Right hindlimb (tissue), 1 donor: ENCODE results near the gene CTNND2.

Experiments used
- DNase-seq: peaks from one replicate; pipeline ENCODE4 v3.0.0-alpha.2; 2018

CTNND2 gene

DNA sequence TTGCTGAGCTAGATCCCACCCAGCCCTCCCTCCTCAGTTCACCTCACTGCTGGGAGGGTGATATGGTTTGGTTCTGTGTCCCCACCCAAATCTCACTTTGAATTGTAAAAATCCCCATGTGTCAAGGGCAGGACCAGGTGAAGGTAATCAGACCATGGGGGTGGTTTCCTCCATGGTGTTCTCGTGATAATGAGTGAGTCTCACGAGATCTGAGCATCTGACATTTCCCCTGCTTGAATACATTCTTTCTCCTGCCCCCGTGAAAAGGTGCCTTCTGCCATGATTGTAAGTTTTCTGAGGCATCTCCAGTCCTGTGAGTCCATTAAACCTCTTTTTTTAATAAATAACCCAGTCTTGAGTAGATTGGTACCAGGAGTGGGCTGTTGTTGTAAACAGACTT lies 673.4 kb downstream of the CTNND2 start:
- DNase-seq: no peak

DNA sequence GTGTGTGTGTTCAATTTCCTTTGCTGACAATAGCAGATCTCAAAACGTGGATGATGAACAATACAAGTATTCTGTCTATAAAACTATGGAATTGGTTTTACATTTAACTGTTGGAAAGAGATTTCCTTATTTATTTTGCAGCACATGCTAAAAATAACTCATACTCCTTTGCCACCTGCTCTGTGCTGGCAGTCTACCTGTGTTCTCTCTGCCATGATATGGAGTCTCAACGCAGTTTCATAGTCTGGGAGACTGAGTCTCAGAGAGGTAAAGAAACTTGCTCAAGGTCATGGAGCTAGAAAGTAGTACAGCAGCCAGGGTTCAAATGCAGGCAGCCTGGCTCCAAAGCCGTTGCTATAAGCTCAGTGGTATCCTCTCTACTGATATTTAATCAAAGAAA lies 677.2 kb downstream of the CTNND2 start:
- DNase-seq: no peak

DNA sequence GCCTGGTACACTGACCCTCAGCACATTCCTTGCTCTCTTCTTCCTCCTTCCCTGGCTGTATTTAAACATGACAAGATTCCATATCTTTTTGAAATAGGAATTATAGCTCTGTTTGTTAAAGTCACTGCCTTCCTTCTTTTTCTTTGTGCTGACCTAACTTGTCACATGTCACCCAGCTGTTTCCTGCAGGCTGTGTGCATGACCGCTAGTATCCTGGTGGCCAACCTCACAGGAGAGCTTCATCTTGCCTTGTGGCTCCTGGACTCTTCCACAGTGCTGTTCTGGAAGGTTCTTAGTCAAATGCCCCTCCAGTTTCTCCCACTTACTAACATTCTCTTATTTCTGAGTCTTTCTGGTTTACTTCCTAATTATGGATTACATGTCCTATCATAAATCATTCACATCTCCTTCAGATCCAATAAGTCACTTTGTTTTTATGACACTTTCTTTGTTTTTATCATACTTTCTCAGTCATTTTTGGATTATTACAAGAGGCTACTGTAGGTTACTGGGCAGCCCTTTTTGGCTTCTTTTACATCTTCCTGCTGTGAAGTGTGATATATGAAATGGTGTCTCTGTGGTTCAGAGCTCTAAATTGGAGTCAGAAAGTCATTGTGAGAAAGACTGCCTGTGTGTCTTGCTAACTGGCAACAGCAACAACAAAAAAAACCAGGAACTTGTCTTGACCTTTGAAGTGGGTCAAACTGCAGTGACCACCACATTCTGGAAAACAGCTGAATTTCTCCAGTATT lies 679.6 kb downstream of the CTNND2 start:
- no peak for DNase-seq

DNA sequence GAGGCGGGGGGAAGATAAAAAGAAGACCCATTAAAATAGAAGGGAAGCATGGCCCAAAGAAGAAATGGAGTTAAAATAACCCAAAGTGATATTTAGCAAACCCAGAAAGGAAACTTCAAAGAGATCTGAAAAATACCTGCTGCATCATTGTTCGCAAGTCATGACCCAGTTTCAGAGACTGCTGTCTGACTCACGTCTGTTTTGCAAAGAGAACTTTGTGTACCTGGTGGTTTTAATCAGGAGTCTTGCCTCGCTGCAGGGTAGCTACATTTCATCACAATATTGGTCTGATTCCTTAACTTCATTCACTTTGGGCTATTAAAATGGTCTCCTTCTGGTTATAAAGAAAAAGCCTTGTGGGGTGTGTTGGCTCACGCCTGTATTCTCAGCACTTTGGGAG lies 682.1 kb downstream of the CTNND2 start:
- no peak for DNase-seq

DNA sequence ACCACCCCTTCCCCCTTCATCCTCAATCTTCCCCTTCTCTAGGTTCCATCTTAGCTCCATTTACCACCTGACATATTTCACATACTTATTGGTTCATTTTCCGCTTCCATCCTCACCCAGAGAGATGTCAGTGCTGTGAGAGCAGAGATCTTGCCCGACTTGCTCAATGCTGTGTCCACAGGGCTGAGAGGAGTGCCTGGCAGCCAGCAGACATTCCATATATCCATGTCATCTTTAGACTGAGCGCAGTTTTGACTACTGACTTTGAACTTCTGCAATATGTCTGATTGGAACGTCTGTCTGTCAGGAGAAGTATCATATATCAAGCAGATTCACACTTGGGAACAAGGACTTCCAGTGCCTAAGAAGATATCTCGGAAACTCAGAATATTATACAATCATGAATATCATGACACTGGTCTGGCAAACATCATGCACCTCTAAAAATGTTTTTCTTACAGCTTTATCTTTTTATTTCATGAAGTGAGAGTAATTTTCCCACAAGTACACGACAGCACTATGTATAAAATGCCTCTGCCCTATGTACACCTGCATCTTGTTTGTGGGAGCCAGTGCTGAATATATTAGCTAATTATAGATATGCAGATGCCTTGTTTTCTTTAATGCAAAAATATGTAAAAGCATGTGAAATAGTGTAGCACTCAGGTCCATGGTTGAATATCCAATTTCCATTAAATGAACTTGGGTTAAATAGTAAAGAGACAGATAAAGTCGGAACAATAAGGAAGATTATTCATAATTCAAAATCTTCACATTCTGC lies 689.2 kb downstream of the CTNND2 start:
- DNase-seq: no peak

DNA sequence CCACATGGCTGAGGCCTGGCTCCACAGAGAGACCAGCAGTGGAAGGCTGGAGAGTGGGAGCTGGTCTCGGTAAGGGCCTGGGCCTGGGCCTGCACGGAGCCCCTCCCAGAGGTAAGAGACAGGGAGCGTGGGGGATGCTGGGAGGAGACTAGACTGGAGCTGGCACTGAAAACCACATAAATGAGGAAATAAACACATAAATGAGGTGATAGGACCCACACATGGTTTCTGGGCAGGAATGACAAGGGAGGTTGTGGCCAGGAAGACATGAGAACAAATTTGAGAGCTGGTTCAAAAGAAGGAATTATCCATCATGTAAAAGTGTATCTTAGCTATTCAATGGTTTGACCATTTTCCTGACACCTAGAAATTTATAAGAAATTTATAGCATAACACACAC lies 691.5 kb downstream of the CTNND2 start:
- DNase-seq: no peak

DNA sequence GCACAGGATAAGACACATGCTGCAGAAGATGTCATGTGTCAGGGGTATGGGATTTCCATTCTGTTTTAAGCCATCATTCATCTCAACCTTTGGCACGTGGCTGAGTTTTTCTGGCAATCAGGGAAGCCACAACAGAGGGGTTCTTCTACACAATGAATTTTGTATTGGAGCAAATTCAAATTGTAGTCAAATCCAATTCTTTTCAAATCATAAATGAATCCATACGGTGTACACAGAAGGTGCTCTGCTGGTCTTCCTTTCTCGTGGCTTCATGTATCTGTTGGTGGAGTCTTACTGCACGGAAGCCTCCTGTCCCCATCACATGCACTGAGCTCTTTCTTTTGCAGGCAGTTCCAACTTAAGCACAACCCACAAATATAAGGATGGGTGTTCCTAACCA lies 706.5 kb downstream of the CTNND2 start:
- DNase-seq: no peak

DNA sequence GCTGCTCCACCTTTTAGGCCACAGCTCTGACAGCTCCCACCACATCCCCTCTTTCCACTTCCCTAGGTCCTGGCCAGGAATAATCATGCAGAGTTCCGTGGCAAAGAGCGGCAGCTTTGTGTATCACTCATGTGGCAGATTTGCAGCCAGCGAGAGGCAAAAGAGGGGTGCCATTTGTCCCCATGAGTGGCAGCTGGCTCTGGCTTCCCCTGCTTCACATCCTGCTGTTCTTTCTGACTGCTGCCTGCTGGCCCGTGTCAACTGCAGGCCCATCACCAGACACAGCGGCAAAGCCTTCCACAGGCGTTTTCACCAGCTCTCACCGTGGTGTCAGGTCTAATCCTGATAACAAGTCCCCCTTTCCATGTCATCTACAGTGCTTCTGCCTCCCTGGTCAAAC lies 712.6 kb downstream of the CTNND2 start:
- DNase-seq: no peak

DNA sequence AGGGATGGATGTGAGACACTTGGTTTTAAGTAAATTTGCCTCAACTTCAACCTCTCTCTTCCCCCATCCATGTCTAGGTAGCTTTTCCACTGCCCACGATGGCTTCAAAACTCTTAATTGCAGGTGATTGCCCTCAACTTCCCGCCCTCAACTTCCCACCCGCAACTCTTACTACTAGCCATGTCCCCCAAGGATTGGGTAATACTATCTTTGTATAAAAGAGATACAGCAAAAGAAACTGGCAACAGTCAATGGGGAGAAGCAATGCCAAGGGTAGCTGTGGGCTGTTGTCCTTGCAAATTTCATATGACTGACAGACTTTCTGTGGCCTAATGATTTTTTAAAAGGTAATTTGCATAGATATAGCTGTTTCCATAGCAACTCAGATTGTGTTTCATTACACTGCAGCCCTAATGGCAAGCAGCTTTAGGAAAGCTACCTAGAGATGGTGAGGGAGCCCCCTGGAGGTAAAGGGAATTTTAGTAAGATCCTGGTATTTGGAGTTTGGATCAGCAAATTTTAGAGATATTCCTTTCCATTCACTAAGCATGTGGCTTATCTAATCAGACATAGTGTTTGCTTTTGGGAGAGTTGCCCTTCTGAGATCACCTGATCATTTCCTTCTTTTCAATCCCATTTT lies 721.7 kb downstream of the CTNND2 start:
- DNase-seq: no peak

DNA sequence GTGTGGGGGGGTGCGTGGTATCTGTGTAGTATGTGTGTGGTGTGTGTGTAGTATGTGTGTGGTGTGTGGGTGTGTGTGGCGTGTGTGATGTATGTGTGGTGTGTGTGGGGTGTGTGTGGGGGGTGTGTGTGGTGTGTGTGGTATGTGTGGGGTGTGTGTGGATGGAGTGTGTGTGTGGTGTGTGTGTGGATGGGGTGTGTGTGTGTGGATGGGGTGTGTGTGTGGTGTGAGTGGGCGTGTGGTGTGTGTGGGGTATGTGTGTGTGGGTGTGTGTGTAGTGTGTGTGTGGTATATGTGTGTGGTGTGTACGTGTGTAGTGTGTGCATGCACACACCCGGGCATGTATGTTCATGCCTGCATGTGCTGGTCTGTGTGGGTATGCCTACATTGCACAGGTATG lies 722.3 kb downstream of the CTNND2 start:
- no peak for DNase-seq

DNA sequence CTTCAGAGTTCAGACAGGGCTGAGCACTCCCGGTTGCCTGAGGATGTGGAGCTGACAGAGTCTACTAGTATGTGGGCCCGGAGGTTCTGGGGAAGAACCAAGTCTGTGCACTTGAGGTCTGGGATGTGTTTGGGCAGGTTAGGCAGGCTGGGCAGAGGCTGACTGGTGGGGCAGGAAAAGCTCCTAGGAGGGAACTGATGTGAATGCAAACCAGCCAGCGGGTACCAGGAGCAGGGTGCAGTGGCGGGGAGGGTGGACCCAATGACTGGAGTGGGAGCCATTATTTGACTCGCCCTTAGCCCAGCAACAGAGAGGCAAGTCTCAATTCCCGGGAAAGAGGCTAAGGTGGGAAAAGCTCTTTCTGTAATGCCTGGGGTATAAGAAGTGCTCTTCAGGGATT lies 723.4 kb downstream of the CTNND2 start:
- no peak for DNase-seq

DNA sequence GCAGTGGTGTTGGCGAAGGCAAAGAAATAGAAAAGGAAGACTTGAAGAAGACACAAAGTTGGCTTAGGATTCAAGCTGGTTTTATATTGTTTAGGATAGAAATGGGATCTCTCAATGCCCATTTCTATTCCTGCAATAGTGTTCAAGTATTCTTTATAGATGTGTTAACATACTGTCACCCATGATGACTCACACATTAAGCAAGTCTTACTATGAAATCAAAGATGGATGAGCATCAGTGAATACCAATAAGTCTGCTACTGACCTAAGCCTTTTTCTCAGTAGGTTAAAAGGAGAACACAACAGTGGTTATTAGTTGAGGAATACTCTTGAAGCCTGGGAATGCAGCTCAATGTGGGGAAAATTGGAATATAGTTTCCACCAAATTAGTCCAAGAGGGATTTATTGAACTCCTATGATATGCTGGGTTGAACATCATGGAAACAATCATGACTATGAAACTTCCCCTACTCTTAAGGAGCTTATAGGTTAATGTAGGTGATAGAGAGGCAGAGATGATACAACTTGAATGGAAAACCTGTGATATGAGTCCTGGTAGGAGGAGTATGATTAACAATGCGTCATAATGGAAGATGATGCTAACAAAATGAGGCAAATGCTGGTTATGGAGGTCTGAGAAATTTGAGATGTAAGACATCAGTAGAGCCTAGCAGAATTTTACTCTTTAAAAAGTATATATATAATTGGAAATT lies 726.1 kb downstream of the CTNND2 start:
- DNase-seq: no peak

DNA sequence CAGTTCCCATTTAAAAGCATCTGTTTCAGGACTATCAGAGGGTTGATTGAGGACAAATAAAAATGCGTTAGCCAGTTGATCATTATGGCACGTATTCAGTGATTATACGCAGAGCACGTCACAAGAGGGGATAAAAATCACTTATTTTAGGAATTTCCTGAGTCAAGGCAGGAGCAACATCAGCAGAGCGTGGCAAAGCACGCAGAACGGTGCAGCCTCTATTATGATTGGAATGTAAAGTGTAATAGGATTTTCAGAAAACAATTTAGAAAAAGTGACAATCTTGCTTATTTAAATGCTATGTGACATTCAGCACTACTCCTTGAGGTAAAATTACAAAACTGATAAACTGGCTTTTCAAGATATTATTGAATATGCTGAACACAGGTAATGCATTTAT lies 729.7 kb downstream of the CTNND2 start:
- DNase-seq: no peak

DNA sequence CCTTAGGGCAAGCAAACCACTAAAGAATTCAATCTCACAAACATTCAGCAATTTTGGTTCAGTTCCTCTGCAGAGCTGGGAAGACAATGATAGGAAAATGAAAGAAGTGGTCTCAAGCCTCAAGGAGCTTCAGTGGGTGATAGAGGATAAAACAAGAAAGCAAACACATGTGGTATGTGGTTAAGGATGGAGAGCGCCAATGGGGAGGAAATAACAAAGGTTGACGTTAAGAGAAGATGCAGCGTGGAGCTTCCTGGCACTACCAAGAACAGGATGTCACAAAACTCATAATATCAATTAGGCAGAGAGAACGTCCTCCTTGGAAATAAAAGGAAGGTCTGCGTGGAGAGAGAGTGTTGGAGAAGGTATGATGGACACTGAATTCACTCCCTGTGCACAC lies 731.8 kb downstream of the CTNND2 start:
- DNase-seq: no peak

DNA sequence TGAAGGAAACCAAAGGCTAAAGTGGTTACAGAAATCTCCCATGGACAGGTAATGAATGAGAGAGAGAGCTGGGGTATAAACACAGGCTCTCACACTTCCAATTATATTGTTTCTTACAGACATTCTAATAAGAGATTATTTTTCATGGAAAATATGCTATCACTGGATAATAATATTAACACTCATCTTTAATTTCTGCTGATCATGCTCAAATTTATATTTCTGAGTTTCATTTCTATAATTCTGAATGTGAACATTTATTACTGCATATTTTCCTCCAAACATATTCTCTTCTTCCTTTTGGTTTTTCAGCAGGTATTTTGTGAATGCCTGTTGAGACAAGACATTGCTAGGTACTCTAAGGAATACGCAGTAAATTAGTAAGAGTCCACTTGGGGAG lies 733.0 kb downstream of the CTNND2 start:
- no peak for DNase-seq

DNA sequence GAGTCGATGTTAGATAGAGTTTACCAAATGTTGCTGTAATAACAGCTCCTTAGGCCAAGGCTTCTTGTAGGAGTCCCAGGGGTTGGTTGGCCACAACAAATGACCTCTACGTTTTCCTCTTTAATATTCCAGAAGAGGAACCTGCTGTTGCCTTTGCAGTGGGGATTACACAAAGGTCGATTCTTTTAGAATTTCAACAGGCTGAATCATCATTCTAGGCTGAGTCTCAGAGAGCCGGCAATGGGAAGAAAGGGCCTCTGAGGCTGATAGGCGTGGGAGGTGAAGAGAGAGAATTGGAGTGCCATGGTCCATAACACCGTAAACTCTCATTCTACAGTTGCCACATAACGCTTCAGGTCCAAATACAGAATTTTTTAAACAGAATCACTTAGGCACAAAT lies 737.3 kb downstream of the CTNND2 start:
- DNase-seq: no peak

DNA sequence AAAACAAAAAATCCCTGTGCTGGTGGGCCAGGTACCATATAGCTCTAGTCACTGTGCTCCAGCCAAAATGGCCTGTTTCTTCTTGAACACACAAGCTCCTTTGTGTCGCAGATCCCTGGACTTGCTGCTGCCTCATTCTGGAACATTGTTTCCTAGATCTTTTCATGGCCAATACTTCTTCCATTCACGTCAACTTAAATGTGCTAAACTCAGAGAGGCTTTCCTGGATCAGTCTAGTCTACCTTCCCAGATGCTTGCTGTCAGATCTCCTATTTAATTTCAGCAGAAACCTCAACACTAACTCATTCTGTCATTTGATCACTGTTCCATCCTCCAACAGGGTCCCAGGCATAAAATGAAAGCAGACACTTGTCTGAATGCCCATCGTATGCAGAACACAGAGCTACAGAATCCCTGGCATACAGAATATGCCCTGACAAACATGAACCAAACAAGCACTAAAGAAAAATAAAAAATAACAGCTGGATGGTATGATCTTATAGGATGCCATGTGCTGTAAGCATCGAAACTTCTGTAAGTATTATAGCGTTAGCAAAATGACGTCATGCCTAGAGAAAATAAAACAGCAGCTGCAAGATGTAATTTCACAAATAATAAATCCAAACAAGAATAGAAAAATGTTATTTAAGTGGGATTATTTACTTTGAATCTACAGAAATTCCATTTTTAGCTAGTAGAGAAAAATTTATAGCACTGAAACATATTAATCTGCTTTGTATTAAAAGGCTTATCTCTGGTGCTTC lies 739.5 kb downstream of the CTNND2 start:
- no peak for DNase-seq

DNA sequence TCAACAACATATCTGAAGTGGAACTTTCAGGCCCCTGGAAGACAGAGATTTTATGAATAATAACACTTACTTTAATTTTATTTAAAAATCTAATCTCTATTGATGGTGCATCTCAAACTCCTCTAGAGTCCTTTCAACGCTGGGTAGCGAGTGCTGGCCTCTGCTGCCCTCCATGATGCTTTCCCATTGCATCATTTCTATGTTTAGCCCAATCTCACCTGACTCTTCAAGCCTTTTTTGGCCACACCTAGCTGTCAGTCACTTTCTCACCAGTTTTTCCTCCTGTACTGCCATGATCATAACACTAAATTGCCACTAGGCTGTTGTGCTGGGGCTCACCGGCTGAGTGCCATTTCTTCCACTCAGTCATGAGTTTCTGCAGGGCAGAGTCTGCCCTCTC lies 747.1 kb downstream of the CTNND2 start:
- no peak for DNase-seq

DNA sequence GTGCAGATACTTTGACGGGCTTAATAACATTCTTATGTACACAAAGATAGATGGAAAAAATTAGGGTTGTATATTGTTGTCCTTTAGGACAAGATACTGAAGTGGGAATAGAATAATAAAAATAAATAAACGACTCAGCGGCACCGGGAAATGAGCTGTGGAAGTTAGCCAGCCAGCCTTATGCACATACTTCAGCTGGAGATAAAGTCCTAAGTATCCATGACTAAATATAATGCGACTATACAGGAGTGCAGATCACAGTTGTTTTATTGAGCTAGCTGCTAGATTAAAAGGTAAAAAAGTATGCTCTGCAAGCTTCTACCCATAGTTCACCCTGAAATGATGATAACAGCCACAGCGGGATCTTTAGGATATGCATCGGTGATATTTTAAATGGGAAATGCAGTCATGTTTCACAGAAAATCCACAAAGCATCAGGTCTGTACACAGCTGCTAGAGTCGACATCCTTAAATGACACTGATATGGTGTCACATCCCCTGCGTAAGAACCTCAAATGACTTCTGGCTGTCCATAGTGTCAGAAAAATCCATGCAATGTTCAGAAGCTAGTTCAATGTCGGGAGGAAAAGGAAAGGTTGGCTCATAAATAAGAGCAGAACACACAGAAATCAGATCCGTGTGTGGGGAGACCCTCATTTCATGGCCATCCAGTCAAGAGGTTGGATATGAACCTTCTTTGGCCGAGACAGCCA lies 750.4 kb downstream of the CTNND2 start:
- no peak for DNase-seq

DNA sequence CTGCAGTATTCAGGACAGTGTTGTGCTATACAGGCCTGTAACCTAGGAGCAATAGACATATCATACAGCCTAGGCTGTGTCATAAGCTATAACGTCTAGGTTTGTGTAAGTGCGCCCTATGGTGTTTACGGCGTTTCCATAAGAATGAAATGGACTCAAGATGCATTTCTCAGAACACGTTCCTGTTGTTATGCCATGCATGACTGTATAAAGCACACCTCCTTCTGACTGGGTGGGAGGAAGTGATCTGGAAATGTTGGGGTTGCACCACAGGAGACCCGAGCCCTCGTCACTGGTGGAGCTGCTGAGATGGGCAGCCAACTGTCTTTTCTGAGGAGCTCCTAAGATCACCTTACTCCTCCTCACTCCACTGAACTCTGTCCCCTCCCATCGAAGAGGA lies 751.9 kb downstream of the CTNND2 start:
- no peak for DNase-seq

DNA sequence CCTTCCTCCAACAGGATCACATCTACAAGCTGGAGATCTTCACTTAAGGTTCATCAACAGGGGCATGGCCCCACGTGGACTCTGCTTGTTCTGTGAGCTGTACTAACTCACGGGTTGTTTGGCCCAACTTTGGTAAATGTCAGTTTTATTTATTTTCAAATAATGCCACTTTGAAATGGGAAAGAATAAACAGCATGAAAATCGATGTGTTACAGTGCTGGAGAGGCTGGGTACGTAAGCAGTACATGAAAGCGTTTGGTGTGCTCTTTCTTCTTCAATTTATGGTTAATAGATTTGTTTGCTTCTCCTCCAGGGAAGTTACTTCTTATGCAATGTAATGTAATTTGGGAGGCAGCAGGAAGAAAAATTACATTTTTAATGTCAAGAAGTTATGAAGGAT lies 753.3 kb downstream of the CTNND2 start:
- no peak for DNase-seq
